GM12878 (cell line): ENCODE measurements around the gene SELENOH. TPM values are rescaled to one million over a fixed set of nuclear protein-coding genes. Genes with fewer than 3 reads are reported as not detected.

Source experiments
- ATAC-seq: fragments of 200-7000 bp; cut with Tn5 transposase; 3 replicates; pipeline ENCODE4 v1.9.1; 2020; ENCODE audit warnings: mild to moderate bottlenecking, moderate library complexity
- BruUV-seq: library from RNA; stranded (reverse); fragments of 400-500 nt; replicated peaks from 2 replicates; lab custom pipeline; 2021; lab: Mats Ljungman, UMichigan
- CTCF ChIA-PET: fragments of 300-600 bp; sonication (Branson Sonifier 250); formaldehyde crosslinking; extraction: SDS; loops from one replicate; lab custom pipeline; 2021; ENCODE audit warnings: inconsistent platforms; lab: Yijun Ruan, JAX
- POLR2A ChIA-PET: fragments of 350-600 bp; formaldehyde crosslinking; extraction: SDS; loops from one replicate; lab custom pipeline; 2021; ENCODE audit warnings: inconsistent platforms; lab: Charles Lee
- RAD21 ChIA-PET: fragments of 300-600 bp; sonication (Branson Sonifier 250); formaldehyde crosslinking; loops from one replicate; lab custom pipeline; 2023; ENCODE audit warnings: antibody characterized with exemption; ENCODE audit not compliant: unreplicated experiment; lab: Charles Lee
- SMC1A ChIA-PET: fragments of 300-600 bp; sonication (Branson Sonifier 250); formaldehyde crosslinking; loops from one replicate; lab custom pipeline; 2023; ENCODE audit not compliant: unreplicated experiment, uncharacterized antibody; lab: Charles Lee
- DNase-seq: peaks from one replicate; pipeline ENCODE4 v3.0.0-alpha.2; 2011; ENCODE audit warnings: low read depth, low spot score
- FAIRE-seq: peaks from 3 replicates; lab custom pipeline; 2011; peaks lifted over from hg19 to GRCh38; lab: Jason Lieb, UNC
- H2AFZ ChIP-seq: 2 replicates; pipeline ENCODE4 v1.6.0; 2011; ENCODE audit warnings: low read depth, low read length, control low read depth; ENCODE audit not compliant: control insufficient read depth
- H3K27ac ChIP-seq: 2 replicates; pipeline ENCODE4 v1.5.1; 2011; ENCODE audit warnings: control low read depth; ENCODE audit not compliant: control insufficient read depth, insufficient read depth
- H3K27me3 ChIP-seq, 2 experiments: replicated peaks in 1 of 2; 2 replicates each; pipeline versions ENCODE4 v1.6.0 to v1.6.1; 2011; ENCODE audit warnings: low read length in 1 of 2; ENCODE audit not compliant: control insufficient read depth in 2 of 2, insufficient read depth in 2 of 2
- H3K36me3 ChIP-seq, 2 experiments: 2 replicates each; pipeline ENCODE4 v1.5.1; 2011; ENCODE audit warnings: low read length in 1 of 2; ENCODE audit not compliant: control insufficient read depth in 2 of 2, insufficient read depth in 2 of 2
- H3K4me1 ChIP-seq: 2 replicates; pipeline ENCODE4 v1.6.1; 2011; ENCODE audit warnings: mild to moderate bottlenecking, low read length, moderate library complexity, mixed read lengths; ENCODE audit not compliant: control insufficient read depth, insufficient read depth
- H3K4me2 ChIP-seq: 2 replicates; pipeline ENCODE4 v1.6.0; 2011; ENCODE audit warnings: control low read depth; ENCODE audit not compliant: control insufficient read depth, insufficient read depth
- H3K4me3 ChIP-seq: fragments of 200-600 bp; sonication (generic); 2 replicates; pipeline ENCODE4 v1.5.1; 2016
- H3K79me2 ChIP-seq: 2 replicates; pipeline ENCODE4 v1.6.0; 2011; ENCODE audit warnings: low read length; ENCODE audit not compliant: control insufficient read depth, insufficient read depth
- H3K9ac ChIP-seq: 2 replicates; pipeline ENCODE4 v1.8.0; 2011; ENCODE audit warnings: low read length, control low read depth, mixed read lengths; ENCODE audit not compliant: control insufficient read depth, insufficient read depth
- H3K9me3 ChIP-seq: replicated peaks from 3 replicates; pipeline ENCODE4 v1.5.1; 2011; ENCODE audit warnings: mild to moderate bottlenecking, low read length; ENCODE audit not compliant: control insufficient read depth, insufficient read depth
- H4K20me1 ChIP-seq: 2 replicates; pipeline ENCODE4 v1.6.0; 2011; ENCODE audit not compliant: control insufficient read depth, insufficient read depth
- BMI1 ChIP-seq: fragments of 450-650 bp; IDR thresholded peaks from 2 replicates; pipeline ENCODE4 v1.6.1; 2016; ENCODE audit warnings: mild to moderate bottlenecking, moderate library complexity, borderline replicate concordance
- CBX3 ChIP-seq: fragments of 200-600 bp; sonication (generic); IDR thresholded peaks from 2 replicates; pipeline ENCODE4 v1.6.1; 2016; ENCODE audit warnings: low read depth, borderline replicate concordance
- EGR1 ChIP-seq, 2 experiments: IDR thresholded peaks; 1 replicate in 1 of 2; 2 replicates in 1 of 2; pipeline ENCODE4 v1.6.1; 2011 to 2012; ENCODE audit warnings: low read depth in 2 of 2, low read length in 2 of 2, borderline replicate concordance in 1 of 2, mild to moderate bottlenecking in 1 of 2, moderate library complexity in 1 of 2
- FOXM1 ChIP-seq: IDR thresholded peaks from 2 replicates; pipeline ENCODE4 v1.6.1; 2012; ENCODE audit warnings: low read depth, mild to moderate bottlenecking, inconsistent platforms, low read length, moderate library complexity
- HCFC1 ChIP-seq: fragments of 150-350 bp; IDR thresholded peaks from 2 replicates; pipeline ENCODE4 v1.6.1; 2014; ENCODE audit warnings: low read length
- HDGF ChIP-seq: fragments of 450-650 bp; IDR thresholded peaks from 2 replicates; pipeline ENCODE4 v1.6.1; 2016; ENCODE audit warnings: antibody characterized with exemption
- HSF1 ChIP-seq: fragments of 150-350 bp; IDR thresholded peaks from 2 replicates; pipeline ENCODE4 v1.6.1; 2014; ENCODE audit warnings: mild to moderate bottlenecking, low read depth, low read length
- NRF1 ChIP-seq: conservative IDR thresholded peaks from 2 replicates; pipeline ENCODE4 v1.6.1; 2011; ENCODE audit warnings: mild to moderate bottlenecking, low read depth, low read length, improper control_type of control experiment
- PBX3 ChIP-seq: IDR thresholded peaks from 2 replicates; pipeline ENCODE4 v1.6.1; 2011; ENCODE audit warnings: mild to moderate bottlenecking, low read depth, low read length, moderate library complexity; ENCODE audit not compliant: insufficient replicate concordance
- RAD21 ChIP-seq: IDR thresholded peaks from 2 replicates; pipeline ENCODE4 v1.6.1; 2011; ENCODE audit warnings: mild to moderate bottlenecking, low read depth, low read length, moderate library complexity; ENCODE audit not compliant: insufficient read depth
- RFX5 ChIP-seq: IDR thresholded peaks from 2 replicates; pipeline ENCODE4 v1.6.1; 2011; ENCODE audit warnings: low read depth, low read length, improper control_type of control experiment
- RUNX3 ChIP-seq: IDR thresholded peaks from 2 replicates; pipeline ENCODE4 v1.6.1; 2012; ENCODE audit warnings: low read length, inconsistent platforms
- SP1 ChIP-seq: IDR thresholded peaks from one replicate; pipeline ENCODE4 v1.6.1; 2011; ENCODE audit warnings: low read depth, low read length
- SREBF1 ChIP-seq: IDR thresholded peaks from 2 replicates; pipeline ENCODE4 v1.6.1; 2012; ENCODE audit warnings: mild to moderate bottlenecking, low read length
- SRF ChIP-seq, 2 experiments: IDR thresholded peaks; 2 replicates each; pipeline ENCODE4 v1.6.1; 2011; ENCODE audit warnings: low read depth in 2 of 2, low read length in 2 of 2, mild to moderate bottlenecking in 1 of 2, moderate library complexity in 1 of 2
- TAF1 ChIP-seq: IDR thresholded peaks from 2 replicates; pipeline ENCODE4 v1.6.1; 2011; ENCODE audit warnings: mild to moderate bottlenecking, low read depth, low read length, borderline replicate concordance
- TBL1XR1 ChIP-seq: IDR thresholded peaks from 2 replicates; pipeline ENCODE4 v1.6.1; 2012; ENCODE audit warnings: low read depth, low read length, improper control_type of control experiment
- WGBS: methylation state at CpG from one replicate; pipeline ENCODE4 v1.1.6; 2016; ENCODE audit warnings: low lambda C conversion rate; ENCODE audit not compliant: insufficient replicate concordance, insufficient coverage; ENCODE audit errors: missing lambda C conversion rate; 5-methylcytosine and 5-hydroxymethylcytosine counted together
- in situ Hi-C: fragments of 300-500 bp; cut with MboI; formaldehyde crosslinking; loops from 9 replicates; pipeline ENCODE4 v1.14.3; 2018; ENCODE audit warnings: mixed read lengths
- intact Hi-C: fragments of 100-400 bp; cut with micrococcal nuclease; formaldehyde crosslinking; loops from one replicate; pipeline ENCODE4 v1.14.2; 2022; ENCODE audit not compliant: unreplicated experiment
- polyA plus RNA-seq, 11 experiments: library from polyadenylated mRNA; depleted of rRNA in 4 of 11; unstranded in 6 of 11; stranded (reverse) in 5 of 11; fragments of >200 nt; fragmentation: Nextera tagmentation in 4 of 11; fragmentation: Illumina TruSeq in 1 of 11; extraction: Ambion mirVana in 4 of 11; extraction: Trizol in 1 of 11; gene quantifications; 1 replicate in 1 of 11; 2 replicates in 10 of 11; pipeline versions ENCODE4 v1.2.1 to v1.2.3, GENCODE V29; 2011 to 2016; ENCODE audit warnings: inconsistent platforms in 2 of 11, missing spikeins in 2 of 11, low read depth in 1 of 11
- total RNA-seq, 4 experiments: library from RNA; depleted of rRNA in 3 of 4; stranded (reverse); fragments of >200 nt in 3 of 4; fragmentation: Illumina TruSeq in 1 of 4; extraction: Trizol in 1 of 4; gene quantifications; 2 replicates each; pipeline versions ENCODE4 v1.2.1 to v1.2.3, GENCODE V29; 2013 to 2021
- TF ChIP-seq, protein P1 (sequence below): IDR thresholded peaks from 2 replicates; pipeline ENCODE4 v1.6.1; 2012; ENCODE audit warnings: improper control_type of control experiment, low read depth, low read length; ENCODE audit not compliant: insufficient replicate concordance

The SELENOH gene
- total and polyA plus RNA-seq, 10 of the 15 experiments (the other 5 are each of a cell fraction or from before 2014, with no cell fraction given): 20.3 to 458 (median 200) TPM

DNA sequence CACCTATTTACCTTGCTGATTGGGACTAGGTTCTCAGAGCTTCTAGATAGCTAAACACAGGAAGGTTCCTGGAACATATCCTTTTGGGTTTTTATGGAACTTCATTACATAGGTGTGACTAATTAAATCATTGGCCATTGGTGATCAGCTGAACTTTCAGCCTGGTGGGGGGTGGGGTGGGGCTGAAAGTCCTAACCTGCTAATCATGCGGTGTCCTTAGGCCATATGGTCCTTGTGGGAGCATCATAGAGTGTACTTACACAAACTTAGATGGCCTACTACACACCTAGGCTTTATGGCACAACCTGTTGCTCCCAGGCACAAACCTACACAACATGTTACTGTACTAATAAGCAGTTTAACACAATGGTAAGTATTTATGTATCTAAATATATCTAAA is 8.6 kb upstream of the SELENOH start:
- Histone ChIP-seq H3K9ac (no peak overlapping the region), H4K20me1 (no peaks in the 10 kb centered on the region), H3K9me3 (no peaks in the 10 kb centered on the region), H3K4me2 (no peak overlapping the region), H3K27ac (no peak overlapping the region), H3K36me3 (peaks cover 3 to 5% of the 10 kb centered on the region in 2 experiments; a peak in 3 of 4 replicates), H3K79me2 (peaks cover 41% of the 10 kb centered on the region), H3K27me3 (no peaks in the 10 kb centered on the region), H3K4me3 (no peak overlapping the region), H3K4me1 (peaks cover 9% of the 10 kb centered on the region; the same call in 1 of the 2 replicates), H2AFZ (no peak overlapping the region)
- BruUV-seq: TSS peak; percentile 16
- intact Hi-C loops (no loop called here), in situ Hi-C loops (no loop called here)
- POLR2A ChIA-PET: interaction anchor here (0.6 kb wide), 1 partner anchor 34 kb away, joined by 3 read pairs; no protein-coding TSS in a partner anchor
- WGBS: 100% methylated on average over 1 of the region's 1 CpG
- DNase-seq: no peak
- no peak for ATAC-seq
- FAIRE-seq: no peak
- SMC1A ChIA-PET: interaction anchor here (1.0 to 2.1 kb wide), 3 partner anchors 13 to 68 kb away, joined by 3 to 8 read pairs (median 7); no protein-coding TSS in a partner anchor
- CTCF ChIA-PET: interaction anchor here (1.2 kb wide), 1 partner anchor 68 kb away, joined by 3 read pairs; no protein-coding TSS in a partner anchor
- RAD21 ChIA-PET: interaction anchor here (0.6 kb wide), 1 partner anchor 18 kb away, joined by 3 read pairs; no protein-coding TSS in a partner anchor
- TF ChIP-seq SRF (IDR thresholded peaks at IDR 0.05; ENCODE audit: low read depth in 2 of 2, low read length in 2 of 2) (no peak), SP1 (no peak), TBL1XR1 (no peak), TAF1 (no peak), HDGF (no peak), CBX3 (no peak), RAD21 (no peak), NRF1 (no peak), HSF1 (no peak), SREBF1 (no peak), BMI1 (no peak), RFX5 (no peak), RUNX3 (no peak), EGR1 (IDR thresholded peaks at IDR 0.05; ENCODE audit: borderline replicate concordance in 1 of 2, low read depth in 2 of 2, low read length in 2 of 2) (no peak), FOXM1 (no peak), HCFC1 (no peak), PBX3 (no peak)
- TF ChIP-seq, protein P1, sequence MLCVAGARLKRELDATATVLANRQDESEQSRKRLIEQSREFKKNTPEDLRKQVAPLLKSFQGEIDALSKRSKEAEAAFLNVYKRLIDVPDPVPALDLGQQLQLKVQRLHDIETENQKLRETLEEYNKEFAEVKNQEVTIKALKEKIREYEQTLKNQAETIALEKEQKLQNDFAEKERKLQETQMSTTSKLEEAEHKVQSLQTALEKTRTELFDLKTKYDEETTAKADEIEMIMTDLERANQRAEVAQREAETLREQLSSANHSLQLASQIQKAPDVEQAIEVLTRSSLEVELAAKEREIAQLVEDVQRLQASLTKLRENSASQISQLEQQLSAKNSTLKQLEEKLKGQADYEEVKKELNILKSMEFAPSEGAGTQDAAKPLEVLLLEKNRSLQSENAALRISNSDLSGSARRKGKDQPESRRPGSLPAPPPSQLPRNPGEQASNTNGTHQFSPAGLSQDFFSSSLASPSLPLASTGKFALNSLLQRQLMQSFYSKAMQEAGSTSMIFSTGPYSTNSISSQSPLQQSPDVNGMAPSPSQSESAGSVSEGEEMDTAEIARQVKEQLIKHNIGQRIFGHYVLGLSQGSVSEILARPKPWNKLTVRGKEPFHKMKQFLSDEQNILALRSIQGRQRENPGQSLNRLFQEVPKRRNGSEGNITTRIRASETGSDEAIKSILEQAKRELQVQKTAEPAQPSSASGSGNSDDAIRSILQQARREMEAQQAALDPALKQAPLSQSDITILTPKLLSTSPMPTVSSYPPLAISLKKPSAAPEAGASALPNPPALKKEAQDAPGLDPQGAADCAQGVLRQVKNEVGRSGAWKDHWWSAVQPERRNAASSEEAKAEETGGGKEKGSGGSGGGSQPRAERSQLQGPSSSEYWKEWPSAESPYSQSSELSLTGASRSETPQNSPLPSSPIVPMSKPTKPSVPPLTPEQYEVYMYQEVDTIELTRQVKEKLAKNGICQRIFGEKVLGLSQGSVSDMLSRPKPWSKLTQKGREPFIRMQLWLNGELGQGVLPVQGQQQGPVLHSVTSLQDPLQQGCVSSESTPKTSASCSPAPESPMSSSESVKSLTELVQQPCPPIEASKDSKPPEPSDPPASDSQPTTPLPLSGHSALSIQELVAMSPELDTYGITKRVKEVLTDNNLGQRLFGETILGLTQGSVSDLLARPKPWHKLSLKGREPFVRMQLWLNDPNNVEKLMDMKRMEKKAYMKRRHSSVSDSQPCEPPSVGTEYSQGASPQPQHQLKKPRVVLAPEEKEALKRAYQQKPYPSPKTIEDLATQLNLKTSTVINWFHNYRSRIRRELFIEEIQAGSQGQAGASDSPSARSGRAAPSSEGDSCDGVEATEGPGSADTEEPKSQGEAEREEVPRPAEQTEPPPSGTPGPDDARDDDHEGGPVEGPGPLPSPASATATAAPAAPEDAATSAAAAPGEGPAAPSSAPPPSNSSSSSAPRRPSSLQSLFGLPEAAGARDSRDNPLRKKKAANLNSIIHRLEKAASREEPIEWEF: no peak
